SU-DHL-6 (cell line): ENCODE results near the gene ASTN2.

Experiments
- CTCF ChIP-seq: fragments of 200-600 bp; sonication (generic); IDR thresholded peaks from one replicate; pipeline ENCODE4 v1.5.1; 2017; ENCODE audit warnings: antibody characterized with exemption, mild to moderate bottlenecking, low read length, moderate library complexity; ENCODE audit not compliant: insufficient read depth, poor library complexity, severe bottlenecking
- EZH2phosphoT487 ChIP-seq: fragments of 200-600 bp; sonication (generic), shearing (Covaris generic); conservative IDR thresholded peaks from 2 replicates; pipeline ENCODE4 v1.6.1; 2018; ENCODE audit warnings: mild to moderate bottlenecking, antibody characterized with exemption, low read length, moderate library complexity, mixed read lengths

DNA sequence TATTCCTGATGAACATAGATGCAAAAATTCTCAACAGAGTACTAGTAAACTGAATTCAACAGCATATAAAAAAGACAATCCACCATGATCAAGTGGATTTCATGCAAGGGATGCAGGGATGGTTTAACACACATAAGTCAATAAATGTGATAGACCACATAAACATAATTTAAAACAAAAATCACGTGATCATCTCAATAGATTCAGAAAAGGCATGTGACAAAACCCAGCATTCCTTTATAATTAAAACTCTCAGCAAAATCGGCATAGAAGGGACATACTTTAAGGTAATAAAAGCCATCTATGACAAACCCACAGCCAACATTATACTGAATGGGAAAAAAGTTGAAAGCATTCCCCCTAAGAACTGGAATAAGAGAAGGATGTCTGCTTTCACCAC, 894.6 kb downstream of the ASTN2 start:
- no peak for TF ChIP-seq CTCF
- no peak for TF ChIP-seq EZH2phosphoT487
